ENCODE data around the gene TEDDM1.

- TF ChIP-seq REST (IDR thresholded peaks at IDR 0.05; ENCODE audit: low read depth, low read length), result no peak
- TF ChIP-seq POLR2AphosphoS5 (IDR thresholded peaks at IDR 0.05; ENCODE audit: low read depth, low read length), result no peak
- TF ChIP-seq MXI1 (IDR thresholded peaks at IDR 0.05; ENCODE audit: low read depth, low read length), result no peak
- no peak for TF ChIP-seq GATA2 (CRISPR knock-in tag; IDR thresholded peaks at IDR 0.05)
- TF ChIP-seq TEAD4 (IDR thresholded peaks at IDR 0.05; ENCODE audit: borderline replicate concordance, insufficient read depth), result no peak
- TF ChIP-seq GABPA (IDR thresholded peaks at IDR 0.05; ENCODE audit: low read depth), result no peak
- no peak for TF ChIP-seq CTCF (IDR thresholded peaks at IDR 0.05)
Measured at GRCh38 chr1:182368903-182369302, 31.6 kb downstream of the TEDDM1 start.
